ENCODE measurements around the gene POLR2C.

Gene POLR2C

GRCh38 chr16:57501492-57501891 lies 39.0 kb downstream of the POLR2C start:
- no peak overlapping the region for H3K27ac ChIP-seq (ENCODE audit: low read depth, low read length)
- no peaks in the 10 kb centered on the region for H3K9me3 ChIP-seq (ENCODE audit: control insufficient read depth in 1 of 2, low read length in 2 of 2)
- H3K36me3 ChIP-seq (ENCODE audit: control insufficient read depth in 1 of 2, insufficient read depth in 2 of 2, low read length in 2 of 2) = no peaks in the 10 kb centered on the region
- no peak overlapping the region for H3K4me3 ChIP-seq (ENCODE audit: low read depth in 1 of 2, low read length in 2 of 2)
- H3K27me3 ChIP-seq (ENCODE audit: control insufficient read depth in 1 of 2, insufficient read depth in 2 of 2, low read length in 2 of 2) = no peaks in the 10 kb centered on the region
- no peaks in the 10 kb centered on the region for H3K4me1 ChIP-seq (ENCODE audit: control insufficient read depth in 1 of 2, insufficient read depth in 2 of 2, low read length in 2 of 2)
- no peak overlapping the region for H3K9ac ChIP-seq (ENCODE audit: low read depth in 1 of 2, low read length in 2 of 2)

- Histone ChIP-seq H3K9me3 (ENCODE audit: control insufficient read depth in 1 of 2, low read length in 2 of 2) (no peaks in the 10 kb centered on the region), H3K36me3 (ENCODE audit: control insufficient read depth in 1 of 2, insufficient read depth in 2 of 2, low read length in 2 of 2) (no peaks in the 10 kb centered on the region), H3K27me3 (ENCODE audit: control insufficient read depth in 1 of 2, insufficient read depth in 2 of 2, low read length in 2 of 2) (no peaks in the 10 kb centered on the region), H3K4me1 (ENCODE audit: control insufficient read depth in 1 of 2, insufficient read depth in 2 of 2, low read length in 2 of 2) (no peaks in the 10 kb centered on the region), H3K4me3 (ENCODE audit: low read depth in 1 of 2, low read length in 2 of 2) (no peak overlapping the region), H3K27ac (ENCODE audit: low read depth, low read length) (no peak overlapping the region), H3K9ac (ENCODE audit: low read depth in 1 of 2, low read length in 2 of 2) (no peak overlapping the region)
These were observed 39.7 kb downstream of the POLR2C start for GRCh38 chr16:57502048-57502775.

- no peak overlapping the region for H3K9ac ChIP-seq (ENCODE audit: low read depth in 1 of 2, low read length in 2 of 2)
These were observed 40.9 kb downstream of the POLR2C start for GRCh38 chr16:57503366-57503765.

GRCh38 chr16:57504001-57504400 lies 41.5 kb downstream of the POLR2C start:
- no peaks in the 10 kb centered on the region for H3K9me3 ChIP-seq (ENCODE audit: control insufficient read depth in 1 of 2, low read length in 2 of 2)
- H3K9ac ChIP-seq (ENCODE audit: low read depth in 1 of 2, low read length in 2 of 2) = no peak overlapping the region
- no peaks in the 10 kb centered on the region for H3K27me3 ChIP-seq (ENCODE audit: control insufficient read depth in 1 of 2, insufficient read depth in 2 of 2, low read length in 2 of 2)
- no peak overlapping the region for H3K4me3 ChIP-seq (ENCODE audit: low read depth in 1 of 2, low read length in 2 of 2)
- no peaks in the 10 kb centered on the region for H3K4me1 ChIP-seq (ENCODE audit: control insufficient read depth in 1 of 2, insufficient read depth in 2 of 2, low read length in 2 of 2)
- no peaks in the 10 kb centered on the region for H3K36me3 ChIP-seq (ENCODE audit: control insufficient read depth in 1 of 2, insufficient read depth in 2 of 2, low read length in 2 of 2)
- H3K27ac ChIP-seq (ENCODE audit: low read depth, low read length) = no peak overlapping the region

More at GRCh38 chr16:57503366-57503765, 40.9 kb downstream of the POLR2C start:
- no peaks in the 10 kb centered on the region for H3K4me1 ChIP-seq (ENCODE audit: control insufficient read depth in 1 of 2, insufficient read depth in 2 of 2, low read length in 2 of 2)
- H3K27ac ChIP-seq (ENCODE audit: low read depth, low read length) = no peak overlapping the region
- no peaks in the 10 kb centered on the region for H3K9me3 ChIP-seq (ENCODE audit: control insufficient read depth in 1 of 2, low read length in 2 of 2)
- H3K4me3 ChIP-seq (ENCODE audit: low read depth in 1 of 2, low read length in 2 of 2) = no peak overlapping the region
- no peaks in the 10 kb centered on the region for H3K36me3 ChIP-seq (ENCODE audit: control insufficient read depth in 1 of 2, insufficient read depth in 2 of 2, low read length in 2 of 2)
- H3K27me3 ChIP-seq (ENCODE audit: control insufficient read depth in 1 of 2, insufficient read depth in 2 of 2, low read length in 2 of 2) = no peaks in the 10 kb centered on the region

- no peaks in the 10 kb centered on the region for H3K36me3 ChIP-seq (ENCODE audit: control insufficient read depth in 1 of 2, insufficient read depth in 2 of 2, low read length in 2 of 2)
- H3K27me3 ChIP-seq (ENCODE audit: control insufficient read depth in 1 of 2, insufficient read depth in 2 of 2, low read length in 2 of 2) = no peaks in the 10 kb centered on the region
- no peak overlapping the region for H3K4me3 ChIP-seq (ENCODE audit: low read depth in 1 of 2, low read length in 2 of 2)
- no peak overlapping the region for H3K9ac ChIP-seq (ENCODE audit: low read depth in 1 of 2, low read length in 2 of 2)
- no peaks in the 10 kb centered on the region for H3K4me1 ChIP-seq (ENCODE audit: control insufficient read depth in 1 of 2, insufficient read depth in 2 of 2, low read length in 2 of 2)
- no peak overlapping the region for H3K27ac ChIP-seq (ENCODE audit: low read depth, low read length)
- no peaks in the 10 kb centered on the region for H3K9me3 ChIP-seq (ENCODE audit: control insufficient read depth in 1 of 2, low read length in 2 of 2)
These were observed 42.0 kb downstream of the POLR2C start for GRCh38 chr16:57504491-57504890.

- H3K9ac ChIP-seq (ENCODE audit: low read depth in 1 of 2, low read length in 2 of 2) = no peak overlapping the region
- H3K9me3 ChIP-seq (ENCODE audit: control insufficient read depth in 1 of 2, low read length in 2 of 2) = no peaks in the 10 kb centered on the region
- no peaks in the 10 kb centered on the region for H3K36me3 ChIP-seq (ENCODE audit: control insufficient read depth in 1 of 2, insufficient read depth in 2 of 2, low read length in 2 of 2)
These were observed 42.7 kb downstream of the POLR2C start for GRCh38 chr16:57505169-57505568.

GRCh38 chr16:57507136-57508034 lies 44.9 kb downstream of the POLR2C start:
- Histone ChIP-seq H3K27me3 (ENCODE audit: control insufficient read depth in 1 of 2, insufficient read depth in 2 of 2, low read length in 2 of 2) (no peaks in the 10 kb centered on the region), H3K36me3 (ENCODE audit: control insufficient read depth in 1 of 2, insufficient read depth in 2 of 2, low read length in 2 of 2) (no peaks in the 10 kb centered on the region), H3K27ac (ENCODE audit: low read depth, low read length) (no peak overlapping the region), H3K4me3 (ENCODE audit: low read depth in 1 of 2, low read length in 2 of 2) (no peak overlapping the region), H3K9ac (ENCODE audit: low read depth in 1 of 2, low read length in 2 of 2) (no peak overlapping the region), H3K4me1 (ENCODE audit: control insufficient read depth in 1 of 2, insufficient read depth in 2 of 2, low read length in 2 of 2) (peaks cover 0 to 3% of the 10 kb centered on the region in 2 donors), H3K9me3 (ENCODE audit: control insufficient read depth in 1 of 2, low read length in 2 of 2) (no peaks in the 10 kb centered on the region)

More at GRCh38 chr16:57505169-57505568, 42.7 kb downstream of the POLR2C start:
- Histone ChIP-seq H3K27me3 (ENCODE audit: control insufficient read depth in 1 of 2, insufficient read depth in 2 of 2, low read length in 2 of 2) (no peaks in the 10 kb centered on the region), H3K4me3 (ENCODE audit: low read depth in 1 of 2, low read length in 2 of 2) (no peak overlapping the region), H3K27ac (ENCODE audit: low read depth, low read length) (no peak overlapping the region), H3K4me1 (ENCODE audit: control insufficient read depth in 1 of 2, insufficient read depth in 2 of 2, low read length in 2 of 2) (no peaks in the 10 kb centered on the region)

GRCh38 chr16:57508035-57508425 lies 45.6 kb downstream of the POLR2C start:
- Histone ChIP-seq H3K9me3 (ENCODE audit: control insufficient read depth in 1 of 2, low read length in 2 of 2) (no peaks in the 10 kb centered on the region), H3K27ac (ENCODE audit: low read depth, low read length) (no peak overlapping the region), H3K36me3 (ENCODE audit: control insufficient read depth in 1 of 2, insufficient read depth in 2 of 2, low read length in 2 of 2) (no peaks in the 10 kb centered on the region), H3K4me1 (ENCODE audit: control insufficient read depth in 1 of 2, insufficient read depth in 2 of 2, low read length in 2 of 2) (peaks cover 0 to 3% of the 10 kb centered on the region in 2 donors), H3K4me3 (ENCODE audit: low read depth in 1 of 2, low read length in 2 of 2) (no peak overlapping the region), H3K9ac (ENCODE audit: low read depth in 1 of 2, low read length in 2 of 2) (no peak overlapping the region), H3K27me3 (ENCODE audit: control insufficient read depth in 1 of 2, insufficient read depth in 2 of 2, low read length in 2 of 2) (no peaks in the 10 kb centered on the region)

GRCh38 chr16:57509231-57509923 lies 46.9 kb downstream of the POLR2C start:
- H3K27ac ChIP-seq (ENCODE audit: low read depth, low read length) = no peak overlapping the region
- H3K27me3 ChIP-seq (ENCODE audit: control insufficient read depth in 1 of 2, insufficient read depth in 2 of 2, low read length in 2 of 2) = no peaks in the 10 kb centered on the region
- no peak overlapping the region for H3K9ac ChIP-seq (ENCODE audit: low read depth in 1 of 2, low read length in 2 of 2)
- no peaks in the 10 kb centered on the region for H3K36me3 ChIP-seq (ENCODE audit: control insufficient read depth in 1 of 2, insufficient read depth in 2 of 2, low read length in 2 of 2)
- no peak overlapping the region for H3K4me3 ChIP-seq (ENCODE audit: low read depth in 1 of 2, low read length in 2 of 2)
- no peaks in the 10 kb centered on the region for H3K9me3 ChIP-seq (ENCODE audit: control insufficient read depth in 1 of 2, low read length in 2 of 2)
- peaks cover 0 to 3% of the 10 kb centered on the region in 2 donors for H3K4me1 ChIP-seq (ENCODE audit: control insufficient read depth in 1 of 2, insufficient read depth in 2 of 2, low read length in 2 of 2)
